ENCODE results near the gene RANBP17.

The RANBP17 gene

DNA sequence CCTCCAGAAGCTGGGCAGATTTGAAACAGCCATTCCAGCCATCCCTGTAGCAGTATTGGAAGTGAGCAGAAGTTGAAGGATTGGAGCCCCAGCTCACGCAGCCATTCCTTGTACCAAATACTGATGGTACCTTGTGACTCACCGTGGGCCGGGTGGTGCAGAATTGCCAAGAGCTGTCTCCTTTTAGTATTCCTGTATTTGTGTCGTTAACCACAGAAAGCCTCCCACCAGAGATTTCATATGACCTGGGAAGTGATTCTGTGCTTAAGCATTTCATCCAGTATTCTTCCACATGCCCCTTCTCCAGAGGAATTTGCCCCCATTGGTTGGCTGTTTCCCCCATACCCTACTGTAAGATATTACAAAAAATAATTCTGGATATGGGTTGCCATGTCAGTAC, 429.6 kb downstream of the RANBP17 start:
- ATAC-seq, result no peak
- TF ChIP-seq ISL1 (CRISPR knock-in tag; IDR thresholded peaks at IDR 0.05), result no peak
- TF ChIP-seq ZFP30 (CRISPR knock-in tag; IDR thresholded peaks at IDR 0.05), result no peak
- TF ChIP-seq TOX (CRISPR knock-in tag; IDR thresholded peaks at IDR 0.05; ENCODE audit: borderline replicate concordance), result no peak
- no peak for TF ChIP-seq ZNF8 (CRISPR knock-in tag; IDR thresholded peaks at IDR 0.05)
- TF ChIP-seq ZNF565 (CRISPR knock-in tag; conservative IDR thresholded peaks at IDR 0.05; ENCODE audit: low read depth), result no peak
- TF ChIP-seq, protein P1, sequence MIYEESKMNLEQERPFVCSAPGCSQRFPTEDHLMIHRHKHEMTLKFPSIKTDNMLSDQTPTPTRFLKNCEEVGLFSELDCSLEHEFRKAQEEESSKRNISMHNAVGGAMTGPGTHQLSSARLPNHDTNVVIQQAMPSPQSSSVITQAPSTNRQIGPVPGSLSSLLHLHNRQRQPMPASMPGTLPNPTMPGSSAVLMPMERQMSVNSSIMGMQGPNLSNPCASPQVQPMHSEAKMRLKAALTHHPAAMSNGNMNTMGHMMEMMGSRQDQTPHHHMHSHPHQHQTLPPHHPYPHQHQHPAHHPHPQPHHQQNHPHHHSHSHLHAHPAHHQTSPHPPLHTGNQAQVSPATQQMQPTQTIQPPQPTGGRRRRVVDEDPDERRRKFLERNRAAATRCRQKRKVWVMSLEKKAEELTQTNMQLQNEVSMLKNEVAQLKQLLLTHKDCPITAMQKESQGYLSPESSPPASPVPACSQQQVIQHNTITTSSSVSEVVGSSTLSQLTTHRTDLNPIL (CRISPR knock-in tag; IDR thresholded peaks at IDR 0.05; ENCODE audit: low read depth), result no peak
- TF ChIP-seq ARNTL (CRISPR knock-in tag; IDR thresholded peaks at IDR 0.05; ENCODE audit: borderline replicate concordance, low read depth), result no peak
- no peak for TF ChIP-seq RARB (CRISPR knock-in tag; IDR thresholded peaks at IDR 0.05)
- no peak for TF ChIP-seq SNAI2 (CRISPR knock-in tag; IDR thresholded peaks at IDR 0.05)
- TF ChIP-seq, protein P2, sequence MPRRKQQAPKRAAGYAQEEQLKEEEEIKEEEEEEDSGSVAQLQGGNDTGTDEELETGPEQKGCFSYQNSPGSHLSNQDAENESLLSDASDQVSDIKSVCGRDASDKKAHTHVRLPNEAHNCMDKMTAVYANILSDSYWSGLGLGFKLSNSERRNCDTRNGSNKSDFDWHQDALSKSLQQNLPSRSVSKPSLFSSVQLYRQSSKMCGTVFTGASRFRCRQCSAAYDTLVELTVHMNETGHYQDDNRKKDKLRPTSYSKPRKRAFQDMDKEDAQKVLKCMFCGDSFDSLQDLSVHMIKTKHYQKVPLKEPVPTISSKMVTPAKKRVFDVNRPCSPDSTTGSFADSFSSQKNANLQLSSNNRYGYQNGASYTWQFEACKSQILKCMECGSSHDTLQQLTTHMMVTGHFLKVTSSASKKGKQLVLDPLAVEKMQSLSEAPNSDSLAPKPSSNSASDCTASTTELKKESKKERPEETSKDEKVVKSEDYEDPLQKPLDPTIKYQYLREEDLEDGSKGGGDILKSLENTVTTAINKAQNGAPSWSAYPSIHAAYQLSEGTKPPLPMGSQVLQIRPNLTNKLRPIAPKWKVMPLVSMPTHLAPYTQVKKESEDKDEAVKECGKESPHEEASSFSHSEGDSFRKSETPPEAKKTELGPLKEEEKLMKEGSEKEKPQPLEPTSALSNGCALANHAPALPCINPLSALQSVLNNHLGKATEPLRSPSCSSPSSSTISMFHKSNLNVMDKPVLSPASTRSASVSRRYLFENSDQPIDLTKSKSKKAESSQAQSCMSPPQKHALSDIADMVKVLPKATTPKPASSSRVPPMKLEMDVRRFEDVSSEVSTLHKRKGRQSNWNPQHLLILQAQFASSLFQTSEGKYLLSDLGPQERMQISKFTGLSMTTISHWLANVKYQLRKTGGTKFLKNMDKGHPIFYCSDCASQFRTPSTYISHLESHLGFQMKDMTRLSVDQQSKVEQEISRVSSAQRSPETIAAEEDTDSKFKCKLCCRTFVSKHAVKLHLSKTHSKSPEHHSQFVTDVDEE (CRISPR knock-in tag; IDR thresholded peaks at IDR 0.05), result no peak
- no peak for TF ChIP-seq ZNF70 (CRISPR knock-in tag; IDR thresholded peaks at IDR 0.05)
- no peak for TF ChIP-seq PPARA (CRISPR knock-in tag; IDR thresholded peaks at IDR 0.05; ENCODE audit: borderline replicate concordance)
- no peak for TF ChIP-seq ESRRG (CRISPR knock-in tag; IDR thresholded peaks at IDR 0.05)
- TF ChIP-seq, protein P3, sequence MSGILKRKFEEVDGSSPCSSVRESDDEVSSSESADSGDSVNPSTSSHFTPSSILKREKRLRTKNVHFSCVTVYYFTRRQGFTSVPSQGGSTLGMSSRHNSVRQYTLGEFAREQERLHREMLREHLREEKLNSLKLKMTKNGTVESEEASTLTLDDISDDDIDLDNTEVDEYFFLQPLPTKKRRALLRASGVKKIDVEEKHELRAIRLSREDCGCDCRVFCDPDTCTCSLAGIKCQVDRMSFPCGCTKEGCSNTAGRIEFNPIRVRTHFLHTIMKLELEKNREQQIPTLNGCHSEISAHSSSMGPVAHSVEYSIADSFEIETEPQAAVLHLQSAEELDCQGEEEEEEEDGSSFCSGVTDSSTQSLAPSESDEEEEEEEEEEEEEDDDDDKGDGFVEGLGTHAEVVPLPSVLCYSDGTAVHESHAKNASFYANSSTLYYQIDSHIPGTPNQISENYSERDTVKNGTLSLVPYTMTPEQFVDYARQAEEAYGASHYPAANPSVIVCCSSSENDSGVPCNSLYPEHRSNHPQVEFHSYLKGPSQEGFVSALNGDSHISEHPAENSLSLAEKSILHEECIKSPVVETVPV (CRISPR knock-in tag; IDR thresholded peaks at IDR 0.05), result no peak
- TF ChIP-seq, protein P4, sequence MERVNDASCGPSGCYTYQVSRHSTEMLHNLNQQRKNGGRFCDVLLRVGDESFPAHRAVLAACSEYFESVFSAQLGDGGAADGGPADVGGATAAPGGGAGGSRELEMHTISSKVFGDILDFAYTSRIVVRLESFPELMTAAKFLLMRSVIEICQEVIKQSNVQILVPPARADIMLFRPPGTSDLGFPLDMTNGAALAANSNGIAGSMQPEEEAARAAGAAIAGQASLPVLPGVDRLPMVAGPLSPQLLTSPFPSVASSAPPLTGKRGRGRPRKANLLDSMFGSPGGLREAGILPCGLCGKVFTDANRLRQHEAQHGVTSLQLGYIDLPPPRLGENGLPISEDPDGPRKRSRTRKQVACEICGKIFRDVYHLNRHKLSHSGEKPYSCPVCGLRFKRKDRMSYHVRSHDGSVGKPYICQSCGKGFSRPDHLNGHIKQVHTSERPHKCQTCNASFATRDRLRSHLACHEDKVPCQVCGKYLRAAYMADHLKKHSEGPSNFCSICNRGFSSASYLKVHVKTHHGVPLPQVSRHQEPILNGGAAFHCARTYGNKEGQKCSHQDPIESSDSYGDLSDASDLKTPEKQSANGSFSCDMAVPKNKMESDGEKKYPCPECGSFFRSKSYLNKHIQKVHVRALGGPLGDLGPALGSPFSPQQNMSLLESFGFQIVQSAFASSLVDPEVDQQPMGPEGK (CRISPR knock-in tag; IDR thresholded peaks at IDR 0.05; ENCODE audit: borderline replicate concordance), result no peak
- TF ChIP-seq ZC3H10 (CRISPR knock-in tag; IDR thresholded peaks at IDR 0.05), result no peak
- TF ChIP-seq GLIS3 (CRISPR knock-in tag; IDR thresholded peaks at IDR 0.05), result no peak

DNA sequence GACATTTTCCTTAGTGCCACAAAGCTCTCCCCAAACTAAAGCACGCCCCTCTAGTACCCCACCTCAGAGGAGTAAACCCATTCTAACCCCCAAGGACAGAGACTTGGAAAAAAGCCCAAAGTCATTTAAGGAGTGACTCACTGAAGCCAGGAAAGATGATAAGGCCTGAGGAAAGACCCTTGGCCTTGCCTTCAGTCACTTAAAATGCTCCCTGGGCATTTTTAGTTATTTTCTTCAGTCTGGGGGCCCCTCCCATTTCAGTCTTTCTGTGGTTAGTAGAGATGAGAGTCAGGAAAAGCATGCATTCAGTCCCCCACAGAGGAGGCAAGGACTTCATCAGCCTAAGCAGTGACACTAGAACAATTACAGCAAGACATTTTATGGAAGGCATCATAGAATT, 433.5 kb downstream of the RANBP17 start:
- 0 out of 2 replicates have a peak, but pooled peaks have one; percentile 20 for TF ChIP-seq ISL1 (CRISPR knock-in tag; IDR thresholded peaks at IDR 0.05)
- TF ChIP-seq, protein P5, sequence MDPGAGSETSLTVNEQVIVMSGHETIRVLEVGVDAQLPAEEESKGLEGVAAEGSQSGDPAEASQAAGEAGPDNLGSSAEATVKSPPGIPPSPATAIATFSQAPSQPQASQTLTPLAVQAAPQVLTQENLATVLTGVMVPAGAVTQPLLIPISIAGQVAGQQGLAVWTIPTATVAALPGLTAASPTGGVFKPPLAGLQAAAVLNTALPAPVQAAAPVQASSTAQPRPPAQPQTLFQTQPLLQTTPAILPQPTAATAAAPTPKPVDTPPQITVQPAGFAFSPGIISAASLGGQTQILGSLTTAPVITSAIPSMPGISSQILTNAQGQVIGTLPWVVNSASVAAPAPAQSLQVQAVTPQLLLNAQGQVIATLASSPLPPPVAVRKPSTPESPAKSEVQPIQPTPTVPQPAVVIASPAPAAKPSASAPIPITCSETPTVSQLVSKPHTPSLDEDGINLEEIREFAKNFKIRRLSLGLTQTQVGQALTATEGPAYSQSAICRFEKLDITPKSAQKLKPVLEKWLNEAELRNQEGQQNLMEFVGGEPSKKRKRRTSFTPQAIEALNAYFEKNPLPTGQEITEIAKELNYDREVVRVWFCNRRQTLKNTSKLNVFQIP (CRISPR knock-in tag; IDR thresholded peaks at IDR 0.05; ENCODE audit: borderline replicate concordance, low read depth), result no peak
- TF ChIP-seq, protein P4 (CRISPR knock-in tag; IDR thresholded peaks at IDR 0.05; ENCODE audit: borderline replicate concordance), result peak; percentile 56; the same call in 1 of the 2 replicates
- TF ChIP-seq ZC3H10 (CRISPR knock-in tag; IDR thresholded peaks at IDR 0.05), result no peak
- no peak for TF ChIP-seq GLIS3 (CRISPR knock-in tag; IDR thresholded peaks at IDR 0.05)
- ATAC-seq, result peak; percentile 58

DNA sequence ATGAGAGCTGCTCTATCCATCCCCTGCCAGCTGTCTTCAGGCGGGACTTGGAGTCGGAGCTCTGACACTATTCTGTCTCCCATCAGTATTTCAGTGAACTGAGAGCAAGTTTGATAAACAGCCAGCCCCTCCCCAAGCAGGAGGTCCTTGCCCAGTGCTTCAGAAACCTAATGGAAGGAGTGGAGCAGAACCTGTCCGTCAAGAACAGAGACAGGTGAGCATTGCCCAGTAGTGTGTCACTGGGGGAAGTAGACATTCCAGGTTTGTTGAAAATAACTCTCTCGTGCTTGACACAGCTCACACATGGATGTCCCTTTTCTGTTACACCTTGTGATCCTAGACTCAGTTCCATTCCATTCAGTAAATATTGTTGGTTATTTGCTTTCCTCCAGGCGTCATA, 434.0 kb downstream of the RANBP17 start:
- ATAC-seq, result peak; percentile 41; the same call in 2 of the 3 replicates

More for the DNA sequence above, 434.0 kb downstream of the RANBP17 start:
- TF ChIP-seq GLIS3 (CRISPR knock-in tag; IDR thresholded peaks at IDR 0.05), result no peak
- TF ChIP-seq RARB (CRISPR knock-in tag; IDR thresholded peaks at IDR 0.05), result no peak
- TF ChIP-seq ARNTL (CRISPR knock-in tag; IDR thresholded peaks at IDR 0.05; ENCODE audit: borderline replicate concordance, low read depth), result no peak
- TF ChIP-seq, protein P2 (CRISPR knock-in tag; IDR thresholded peaks at IDR 0.05), result no peak
- TF ChIP-seq, protein P1 (CRISPR knock-in tag; IDR thresholded peaks at IDR 0.05; ENCODE audit: low read depth), result no peak
- TF ChIP-seq BACH2 (CRISPR knock-in tag; IDR thresholded peaks at IDR 0.05; ENCODE audit: borderline replicate concordance), result no peak
- TF ChIP-seq, protein P5 (CRISPR knock-in tag; IDR thresholded peaks at IDR 0.05; ENCODE audit: borderline replicate concordance, low read depth), result no peak
- no peak for TF ChIP-seq TOX (CRISPR knock-in tag; IDR thresholded peaks at IDR 0.05; ENCODE audit: borderline replicate concordance)

All from SK-N-SH treated with all-trans-retinoic acid at 6 μM for 48 hours (cell line).